ENCODE data around the gene CD300LG.

Gene CD300LG

DNA sequence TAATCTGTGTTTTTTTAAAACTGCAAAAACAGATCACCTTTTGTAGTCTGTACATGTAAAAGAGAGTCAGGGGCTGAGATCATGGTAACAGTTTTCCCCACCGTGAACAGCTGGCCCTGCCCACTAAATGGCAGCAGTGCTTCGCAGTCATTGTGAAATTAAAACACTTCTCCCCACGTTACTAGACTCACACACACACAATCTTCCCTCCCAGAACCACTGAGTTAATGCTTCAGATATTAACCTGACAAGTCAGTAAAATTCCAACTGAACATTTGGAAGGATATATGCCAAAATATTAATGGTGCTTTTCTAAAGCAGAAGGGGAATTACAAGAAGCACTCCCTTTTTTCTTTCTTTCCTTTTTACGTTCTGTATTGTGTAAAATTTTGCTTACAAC, 1.2 kb upstream of the CD300LG start:
- ATAC-seq: no peak
- no peak for TF ChIP-seq GLIS3 (CRISPR knock-in tag; IDR thresholded peaks at IDR 0.05)
- no peak for TF ChIP-seq ARNTL (CRISPR knock-in tag; IDR thresholded peaks at IDR 0.05; ENCODE audit: borderline replicate concordance, low read depth)
- TF ChIP-seq CSDC2 (CRISPR knock-in tag; IDR thresholded peaks at IDR 0.05): no peak
- TF ChIP-seq, protein P1, sequence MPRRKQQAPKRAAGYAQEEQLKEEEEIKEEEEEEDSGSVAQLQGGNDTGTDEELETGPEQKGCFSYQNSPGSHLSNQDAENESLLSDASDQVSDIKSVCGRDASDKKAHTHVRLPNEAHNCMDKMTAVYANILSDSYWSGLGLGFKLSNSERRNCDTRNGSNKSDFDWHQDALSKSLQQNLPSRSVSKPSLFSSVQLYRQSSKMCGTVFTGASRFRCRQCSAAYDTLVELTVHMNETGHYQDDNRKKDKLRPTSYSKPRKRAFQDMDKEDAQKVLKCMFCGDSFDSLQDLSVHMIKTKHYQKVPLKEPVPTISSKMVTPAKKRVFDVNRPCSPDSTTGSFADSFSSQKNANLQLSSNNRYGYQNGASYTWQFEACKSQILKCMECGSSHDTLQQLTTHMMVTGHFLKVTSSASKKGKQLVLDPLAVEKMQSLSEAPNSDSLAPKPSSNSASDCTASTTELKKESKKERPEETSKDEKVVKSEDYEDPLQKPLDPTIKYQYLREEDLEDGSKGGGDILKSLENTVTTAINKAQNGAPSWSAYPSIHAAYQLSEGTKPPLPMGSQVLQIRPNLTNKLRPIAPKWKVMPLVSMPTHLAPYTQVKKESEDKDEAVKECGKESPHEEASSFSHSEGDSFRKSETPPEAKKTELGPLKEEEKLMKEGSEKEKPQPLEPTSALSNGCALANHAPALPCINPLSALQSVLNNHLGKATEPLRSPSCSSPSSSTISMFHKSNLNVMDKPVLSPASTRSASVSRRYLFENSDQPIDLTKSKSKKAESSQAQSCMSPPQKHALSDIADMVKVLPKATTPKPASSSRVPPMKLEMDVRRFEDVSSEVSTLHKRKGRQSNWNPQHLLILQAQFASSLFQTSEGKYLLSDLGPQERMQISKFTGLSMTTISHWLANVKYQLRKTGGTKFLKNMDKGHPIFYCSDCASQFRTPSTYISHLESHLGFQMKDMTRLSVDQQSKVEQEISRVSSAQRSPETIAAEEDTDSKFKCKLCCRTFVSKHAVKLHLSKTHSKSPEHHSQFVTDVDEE (CRISPR knock-in tag; IDR thresholded peaks at IDR 0.05): no peak
- TF ChIP-seq, protein P2, sequence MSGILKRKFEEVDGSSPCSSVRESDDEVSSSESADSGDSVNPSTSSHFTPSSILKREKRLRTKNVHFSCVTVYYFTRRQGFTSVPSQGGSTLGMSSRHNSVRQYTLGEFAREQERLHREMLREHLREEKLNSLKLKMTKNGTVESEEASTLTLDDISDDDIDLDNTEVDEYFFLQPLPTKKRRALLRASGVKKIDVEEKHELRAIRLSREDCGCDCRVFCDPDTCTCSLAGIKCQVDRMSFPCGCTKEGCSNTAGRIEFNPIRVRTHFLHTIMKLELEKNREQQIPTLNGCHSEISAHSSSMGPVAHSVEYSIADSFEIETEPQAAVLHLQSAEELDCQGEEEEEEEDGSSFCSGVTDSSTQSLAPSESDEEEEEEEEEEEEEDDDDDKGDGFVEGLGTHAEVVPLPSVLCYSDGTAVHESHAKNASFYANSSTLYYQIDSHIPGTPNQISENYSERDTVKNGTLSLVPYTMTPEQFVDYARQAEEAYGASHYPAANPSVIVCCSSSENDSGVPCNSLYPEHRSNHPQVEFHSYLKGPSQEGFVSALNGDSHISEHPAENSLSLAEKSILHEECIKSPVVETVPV (CRISPR knock-in tag; IDR thresholded peaks at IDR 0.05): no peak
- no peak for TF ChIP-seq ISL1 (CRISPR knock-in tag; IDR thresholded peaks at IDR 0.05)
- TF ChIP-seq PPARA (CRISPR knock-in tag; IDR thresholded peaks at IDR 0.05; ENCODE audit: borderline replicate concordance): no peak
- TF ChIP-seq, protein P3, sequence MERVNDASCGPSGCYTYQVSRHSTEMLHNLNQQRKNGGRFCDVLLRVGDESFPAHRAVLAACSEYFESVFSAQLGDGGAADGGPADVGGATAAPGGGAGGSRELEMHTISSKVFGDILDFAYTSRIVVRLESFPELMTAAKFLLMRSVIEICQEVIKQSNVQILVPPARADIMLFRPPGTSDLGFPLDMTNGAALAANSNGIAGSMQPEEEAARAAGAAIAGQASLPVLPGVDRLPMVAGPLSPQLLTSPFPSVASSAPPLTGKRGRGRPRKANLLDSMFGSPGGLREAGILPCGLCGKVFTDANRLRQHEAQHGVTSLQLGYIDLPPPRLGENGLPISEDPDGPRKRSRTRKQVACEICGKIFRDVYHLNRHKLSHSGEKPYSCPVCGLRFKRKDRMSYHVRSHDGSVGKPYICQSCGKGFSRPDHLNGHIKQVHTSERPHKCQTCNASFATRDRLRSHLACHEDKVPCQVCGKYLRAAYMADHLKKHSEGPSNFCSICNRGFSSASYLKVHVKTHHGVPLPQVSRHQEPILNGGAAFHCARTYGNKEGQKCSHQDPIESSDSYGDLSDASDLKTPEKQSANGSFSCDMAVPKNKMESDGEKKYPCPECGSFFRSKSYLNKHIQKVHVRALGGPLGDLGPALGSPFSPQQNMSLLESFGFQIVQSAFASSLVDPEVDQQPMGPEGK (CRISPR knock-in tag; IDR thresholded peaks at IDR 0.05; ENCODE audit: borderline replicate concordance): no peak
- no peak for TF ChIP-seq ZNF8 (CRISPR knock-in tag; IDR thresholded peaks at IDR 0.05)
- TF ChIP-seq BACH2 (CRISPR knock-in tag; IDR thresholded peaks at IDR 0.05; ENCODE audit: borderline replicate concordance): no peak
- no peak for TF ChIP-seq ZFP3 (CRISPR knock-in tag; IDR thresholded peaks at IDR 0.05)

DNA sequence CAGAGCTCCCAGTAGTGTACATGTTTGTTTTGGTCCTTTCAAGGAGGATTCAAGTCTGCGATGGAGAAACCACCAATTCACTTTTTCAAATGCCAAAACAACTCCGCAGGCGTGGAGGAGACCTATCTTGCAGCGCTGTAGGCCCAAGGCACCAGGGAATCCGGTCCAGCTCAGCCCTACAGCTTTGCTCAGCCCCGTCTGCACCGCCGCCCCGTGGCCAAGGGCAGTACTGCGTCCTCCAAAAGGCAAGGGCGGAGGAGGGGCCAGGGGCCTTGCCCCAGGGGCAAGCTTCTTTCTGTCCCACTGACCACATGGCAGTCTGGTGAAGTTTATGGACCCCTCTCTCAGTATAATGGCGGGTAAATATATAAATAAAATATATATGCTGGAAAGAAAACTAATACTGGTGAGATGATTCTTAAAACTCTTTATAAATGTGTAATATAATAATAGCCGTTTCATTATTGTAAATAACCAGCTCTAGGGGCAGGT, 709 bp upstream of the CD300LG start:
- TF ChIP-seq OSR1 (CRISPR knock-in tag; IDR thresholded peaks at IDR 0.05) (no peak), ESRRG (CRISPR knock-in tag; IDR thresholded peaks at IDR 0.05) (no peak), BACH2 (CRISPR knock-in tag; IDR thresholded peaks at IDR 0.05; ENCODE audit: borderline replicate concordance) (no peak), TCF4 (CRISPR knock-in tag; IDR thresholded peaks at IDR 0.05; ENCODE audit: borderline replicate concordance) (no peak), ZC3H10 (CRISPR knock-in tag; IDR thresholded peaks at IDR 0.05) (no peak), CSDC2 (CRISPR knock-in tag; IDR thresholded peaks at IDR 0.05) (no peak), ZFP30 (CRISPR knock-in tag; IDR thresholded peaks at IDR 0.05) (no peak), PPARA (CRISPR knock-in tag; IDR thresholded peaks at IDR 0.05; ENCODE audit: borderline replicate concordance) (no peak), ZFP3 (CRISPR knock-in tag; IDR thresholded peaks at IDR 0.05) (no peak), GLIS3 (CRISPR knock-in tag; IDR thresholded peaks at IDR 0.05) (no peak), ARNTL (CRISPR knock-in tag; IDR thresholded peaks at IDR 0.05; ENCODE audit: borderline replicate concordance, low read depth) (no peak), RARB (CRISPR knock-in tag; IDR thresholded peaks at IDR 0.05) (no peak)
- TF ChIP-seq, protein P1 (CRISPR knock-in tag; IDR thresholded peaks at IDR 0.05): no peak
- TF ChIP-seq, protein P4, sequence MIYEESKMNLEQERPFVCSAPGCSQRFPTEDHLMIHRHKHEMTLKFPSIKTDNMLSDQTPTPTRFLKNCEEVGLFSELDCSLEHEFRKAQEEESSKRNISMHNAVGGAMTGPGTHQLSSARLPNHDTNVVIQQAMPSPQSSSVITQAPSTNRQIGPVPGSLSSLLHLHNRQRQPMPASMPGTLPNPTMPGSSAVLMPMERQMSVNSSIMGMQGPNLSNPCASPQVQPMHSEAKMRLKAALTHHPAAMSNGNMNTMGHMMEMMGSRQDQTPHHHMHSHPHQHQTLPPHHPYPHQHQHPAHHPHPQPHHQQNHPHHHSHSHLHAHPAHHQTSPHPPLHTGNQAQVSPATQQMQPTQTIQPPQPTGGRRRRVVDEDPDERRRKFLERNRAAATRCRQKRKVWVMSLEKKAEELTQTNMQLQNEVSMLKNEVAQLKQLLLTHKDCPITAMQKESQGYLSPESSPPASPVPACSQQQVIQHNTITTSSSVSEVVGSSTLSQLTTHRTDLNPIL (CRISPR knock-in tag; IDR thresholded peaks at IDR 0.05; ENCODE audit: low read depth): no peak
- TF ChIP-seq, protein P3 (CRISPR knock-in tag; IDR thresholded peaks at IDR 0.05; ENCODE audit: borderline replicate concordance): no peak
- TF ChIP-seq, protein P5, sequence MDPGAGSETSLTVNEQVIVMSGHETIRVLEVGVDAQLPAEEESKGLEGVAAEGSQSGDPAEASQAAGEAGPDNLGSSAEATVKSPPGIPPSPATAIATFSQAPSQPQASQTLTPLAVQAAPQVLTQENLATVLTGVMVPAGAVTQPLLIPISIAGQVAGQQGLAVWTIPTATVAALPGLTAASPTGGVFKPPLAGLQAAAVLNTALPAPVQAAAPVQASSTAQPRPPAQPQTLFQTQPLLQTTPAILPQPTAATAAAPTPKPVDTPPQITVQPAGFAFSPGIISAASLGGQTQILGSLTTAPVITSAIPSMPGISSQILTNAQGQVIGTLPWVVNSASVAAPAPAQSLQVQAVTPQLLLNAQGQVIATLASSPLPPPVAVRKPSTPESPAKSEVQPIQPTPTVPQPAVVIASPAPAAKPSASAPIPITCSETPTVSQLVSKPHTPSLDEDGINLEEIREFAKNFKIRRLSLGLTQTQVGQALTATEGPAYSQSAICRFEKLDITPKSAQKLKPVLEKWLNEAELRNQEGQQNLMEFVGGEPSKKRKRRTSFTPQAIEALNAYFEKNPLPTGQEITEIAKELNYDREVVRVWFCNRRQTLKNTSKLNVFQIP (CRISPR knock-in tag; IDR thresholded peaks at IDR 0.05; ENCODE audit: borderline replicate concordance, low read depth): no peak
- TF ChIP-seq, protein P2 (CRISPR knock-in tag; IDR thresholded peaks at IDR 0.05): no peak
- ATAC-seq: peak; percentile 100

Measured in SK-N-SH treated with all-trans-retinoic acid at 6 μM for 48 hours (cell line).